ENCODE measurements around the gene HNRNPC. TPM values are rescaled to one million over a fixed set of nuclear protein-coding genes. Genes with fewer than 3 reads are reported as not detected.

HNRNPC gene
- total and polyA plus RNA-seq, 2 experiments from 2014 or later, result 584 to 674 TPM

GRCh38 chr14:21309956-21310355 lies 40.7 kb upstream of the HNRNPC start:
- 86 to 94% methylated on average over 3 of the region's 3 CpGs for WGBS, 2 experiments (ENCODE audit: low coverage in 1 of 2, low lambda C conversion rate in 2 of 2, missing lambda C conversion rate in 2 of 2)
- no peaks in the 10 kb centered on the region for H3K36me3 ChIP-seq (ENCODE audit: low read depth)
- no peak for DNase-seq

GRCh38 chr14:21309238-21309636 lies 40.0 kb upstream of the HNRNPC start:
- in situ Hi-C loops (cut with MboI), result no loop called here

More at GRCh38 chr14:21309956-21310355, 40.7 kb upstream of the HNRNPC start:
- in situ Hi-C loops (cut with MboI), result no loop called here
- H3K4me3 ChIP-seq, result no peak overlapping the region
- no peak overlapping the region for H2AFZ ChIP-seq
- H3K4me1 ChIP-seq (ENCODE audit: insufficient read depth), result no peaks in the 10 kb centered on the region
- H3K79me2 ChIP-seq (ENCODE audit: insufficient read depth), result no peaks in the 10 kb centered on the region
- no peak for TF ChIP-seq EZH2phosphoT487 (IDR thresholded peaks at IDR 0.05; ENCODE audit: insufficient read depth, low read depth)
- no peak for TF ChIP-seq EZH2 (IDR thresholded peaks at IDR 0.05; ENCODE audit: insufficient read depth, poor library complexity, severe bottlenecking)
- no peaks in the 10 kb centered on the region for H3K9me2 ChIP-seq (ENCODE audit: insufficient read depth)
- H4K20me1 ChIP-seq (ENCODE audit: insufficient read depth), result no peaks in the 10 kb centered on the region
- no peak overlapping the region for H3K9ac ChIP-seq
- H3F3A ChIP-seq (ENCODE audit: insufficient read depth), result no peaks in the 10 kb centered on the region
- peaks cover 14% of the 10 kb centered on the region for H3K27me3 ChIP-seq (replicated peaks; ENCODE audit: insufficient read depth)
- H3K9me3 ChIP-seq (ENCODE audit: low read depth), result no peaks in the 10 kb centered on the region
- H3K27ac ChIP-seq, result no peak overlapping the region
- no peak overlapping the region for H3K4me2 ChIP-seq (ENCODE audit: unreplicated experiment)

GRCh38 chr14:21308479-21309237 lies 39.4 kb upstream of the HNRNPC start:
- TF ChIP-seq EZH2phosphoT487 (IDR thresholded peaks at IDR 0.05; ENCODE audit: insufficient read depth, low read depth), result no peak
- TF ChIP-seq EZH2 (IDR thresholded peaks at IDR 0.05; ENCODE audit: insufficient read depth, poor library complexity, severe bottlenecking), result no peak
- H3K27ac ChIP-seq, result no peak overlapping the region
- H3K4me2 ChIP-seq (ENCODE audit: unreplicated experiment), result peak overlapping the region; percentile 76

More at GRCh38 chr14:21309238-21309636, 40.0 kb upstream of the HNRNPC start:
- no peaks in the 10 kb centered on the region for H3K9me3 ChIP-seq (ENCODE audit: low read depth)
- no peaks in the 10 kb centered on the region for H3K9me2 ChIP-seq (ENCODE audit: insufficient read depth)
- no peaks in the 10 kb centered on the region for H3K4me1 ChIP-seq (ENCODE audit: insufficient read depth)
- TF ChIP-seq EZH2phosphoT487 (IDR thresholded peaks at IDR 0.05; ENCODE audit: insufficient read depth, low read depth) (no peak), EZH2 (IDR thresholded peaks at IDR 0.05; ENCODE audit: insufficient read depth, poor library complexity, severe bottlenecking) (no peak)
- H3K27me3 ChIP-seq (replicated peaks; ENCODE audit: insufficient read depth), result peaks cover 14% of the 10 kb centered on the region
- no peak for DNase-seq
- H3F3A ChIP-seq (ENCODE audit: insufficient read depth), result no peaks in the 10 kb centered on the region
- H3K4me2 ChIP-seq (ENCODE audit: unreplicated experiment), result peak overlapping the region; percentile 76
- H3K79me2 ChIP-seq (ENCODE audit: insufficient read depth), result no peaks in the 10 kb centered on the region
- H3K27ac ChIP-seq, result no peak overlapping the region
- peak overlapping the region; percentile 92 for H2AFZ ChIP-seq
- H3K4me3 ChIP-seq, result peak overlapping the region; percentile 64
- H3K36me3 ChIP-seq (ENCODE audit: low read depth), result no peaks in the 10 kb centered on the region
- H3K9ac ChIP-seq, result peak overlapping the region; percentile 42; the same call in 1 of the 2 replicates
- WGBS, 2 experiments (ENCODE audit: low coverage in 1 of 2, low lambda C conversion rate in 2 of 2, missing lambda C conversion rate in 2 of 2), result 61 to 67% methylated on average over 8 of the region's 8 CpGs
- no peaks in the 10 kb centered on the region for H4K20me1 ChIP-seq (ENCODE audit: insufficient read depth)

GRCh38 chr14:21308132-21308478 lies 38.9 kb upstream of the HNRNPC start:
- Histone ChIP-seq H3K9me2 (ENCODE audit: insufficient read depth) (no peaks in the 10 kb centered on the region), H3K4me3 (peak overlapping the region; percentile 64), H3K4me1 (ENCODE audit: insufficient read depth) (no peaks in the 10 kb centered on the region), H3K79me2 (ENCODE audit: insufficient read depth) (no peaks in the 10 kb centered on the region), H4K20me1 (ENCODE audit: insufficient read depth) (no peaks in the 10 kb centered on the region), H3F3A (ENCODE audit: insufficient read depth) (no peaks in the 10 kb centered on the region), H3K9me3 (ENCODE audit: low read depth) (no peaks in the 10 kb centered on the region), H3K36me3 (ENCODE audit: low read depth) (no peaks in the 10 kb centered on the region), H3K27ac (no peak overlapping the region), H3K4me2 (ENCODE audit: unreplicated experiment) (peak overlapping the region; percentile 76), H3K9ac (no peak overlapping the region), H3K27me3 (replicated peaks; ENCODE audit: insufficient read depth) (peaks cover 16% of the 10 kb centered on the region), H2AFZ (peak overlapping the region; percentile 92)
- in situ Hi-C loops (cut with MboI), result no loop called here
- DNase-seq, result no peak
- TF ChIP-seq EZH2phosphoT487 (IDR thresholded peaks at IDR 0.05; ENCODE audit: insufficient read depth, low read depth), result no peak
- TF ChIP-seq EZH2 (IDR thresholded peaks at IDR 0.05; ENCODE audit: insufficient read depth, poor library complexity, severe bottlenecking), result no peak

More at GRCh38 chr14:21308479-21309237, 39.4 kb upstream of the HNRNPC start:
- WGBS, 2 experiments (ENCODE audit: low coverage in 1 of 2, low lambda C conversion rate in 2 of 2, missing lambda C conversion rate in 2 of 2), result 2 to 5% methylated on average over 16 of the region's 16 CpGs
- Histone ChIP-seq H3K9me2 (ENCODE audit: insufficient read depth) (no peaks in the 10 kb centered on the region), H3K9me3 (ENCODE audit: low read depth) (no peaks in the 10 kb centered on the region), H3K36me3 (ENCODE audit: low read depth) (no peaks in the 10 kb centered on the region), H3K9ac (peak overlapping the region; percentile 42; the same call in 1 of the 2 replicates), H4K20me1 (ENCODE audit: insufficient read depth) (no peaks in the 10 kb centered on the region), H3F3A (ENCODE audit: insufficient read depth) (no peaks in the 10 kb centered on the region), H3K4me1 (ENCODE audit: insufficient read depth) (no peaks in the 10 kb centered on the region), H2AFZ (peak overlapping the region; percentile 92), H3K79me2 (ENCODE audit: insufficient read depth) (no peaks in the 10 kb centered on the region), H3K4me3 (peak overlapping the region; percentile 64), H3K27me3 (replicated peaks; ENCODE audit: insufficient read depth) (peaks cover 14% of the 10 kb centered on the region)
- in situ Hi-C loops (cut with MboI), result no loop called here
- peak; percentile 58 for DNase-seq
